RCC 7860 (cell line): ENCODE measurements around the gene MMRN1.

Experiments used
- DNase-seq: peaks from one replicate; pipeline ENCODE4 v3.0.0-alpha.2; 2015; ENCODE audit warnings: low spot score
- FAIRE-seq: peaks from 2 replicates; lab custom pipeline; 2012; peaks lifted over from hg19 to GRCh38; lab: Jason Lieb, UNC

Gene MMRN1

DNA sequence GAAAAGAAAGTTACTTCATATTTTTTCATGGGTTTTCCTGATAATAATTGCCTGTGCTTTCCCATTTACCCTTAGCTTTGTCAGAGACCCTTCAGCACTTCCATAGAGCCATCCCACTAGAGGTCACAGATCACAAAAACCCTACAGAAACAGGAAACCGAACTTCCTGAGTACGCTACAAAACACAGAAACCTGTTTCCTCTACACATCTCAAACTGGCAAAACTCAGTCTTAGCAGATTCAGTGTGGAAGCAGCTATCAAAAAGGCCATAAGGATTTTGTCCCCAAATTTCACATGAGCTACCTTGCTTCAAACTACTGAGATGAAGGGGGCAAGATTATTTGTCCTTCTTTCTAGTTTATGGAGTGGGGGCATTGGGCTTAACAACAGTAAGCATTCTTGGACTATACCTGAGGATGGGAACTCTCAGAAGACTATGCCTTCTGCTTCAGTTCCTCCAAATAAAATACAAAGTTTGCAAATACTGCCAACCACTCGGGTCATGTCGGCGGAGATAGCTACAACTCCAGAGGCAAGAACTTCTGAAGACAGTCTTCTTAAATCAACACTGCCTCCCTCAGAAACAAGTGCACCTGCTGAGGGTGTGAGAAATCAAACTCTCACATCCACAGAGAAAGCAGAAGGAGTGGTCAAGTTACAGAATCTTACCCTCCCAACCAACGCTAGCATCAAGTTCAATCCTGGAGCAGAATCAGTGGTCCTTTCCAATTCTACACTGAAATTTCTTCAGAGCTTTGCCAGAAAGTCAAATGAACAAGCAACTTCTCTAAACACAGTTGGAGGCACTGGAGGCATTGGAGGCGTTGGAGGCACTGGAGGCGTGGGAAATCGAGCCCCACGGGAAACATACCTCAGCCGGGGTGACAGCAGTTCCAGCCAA lies at the start of gene MMRN1:
Gene MMRN1, plus strand, starts transcription at position 206 of the 902 bp plus-strand sequence. Its CDS starts 118 bp downstream, at position 324.
- FAIRE-seq (no peak), DNase-seq (no peak)

GRCh38 chr4:89847571-89848325 lies 46.9 kb upstream of the MMRN1 start:
- FAIRE-seq, result no peak
- no peak for DNase-seq

- no peak for FAIRE-seq
- DNase-seq, result no peak
Observed at GRCh38 chr4:89855236-89855635, 39.4 kb upstream of the MMRN1 start.

GRCh38 chr4:89860971-89861370 lies 33.7 kb upstream of the MMRN1 start:
- FAIRE-seq (no peak), DNase-seq (no peak)

DNA sequence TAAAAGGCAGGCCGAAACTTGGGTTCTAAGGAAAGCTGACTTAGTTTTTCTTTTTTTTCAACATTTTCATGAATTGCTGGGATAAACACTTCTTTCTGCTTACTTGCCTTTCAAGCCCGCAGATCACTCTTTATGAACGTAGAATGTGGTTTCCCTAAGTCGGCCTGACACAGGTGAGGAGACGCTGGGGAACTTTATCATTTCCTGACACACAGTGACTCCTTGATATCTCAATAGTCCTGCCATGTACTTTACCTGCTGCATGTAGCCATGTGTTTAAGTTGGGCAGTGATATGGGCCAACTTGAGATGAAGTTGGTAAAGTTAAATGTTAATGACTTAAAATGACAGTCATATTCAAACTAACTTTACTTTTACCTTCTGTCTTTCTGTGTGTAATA lies 31.1 kb upstream of the MMRN1 start:
- FAIRE-seq, result no peak
- no peak for DNase-seq

GRCh38 chr4:89868276-89868675 lies 26.4 kb upstream of the MMRN1 start:
- FAIRE-seq, result no peak

GRCh38 chr4:89868999-89869589 lies 25.6 kb upstream of the MMRN1 start:
- FAIRE-seq (peak; percentile 55), DNase-seq (no peak)

More at GRCh38 chr4:89868276-89868675, 26.4 kb upstream of the MMRN1 start:
- DNase-seq, result no peak

DNA sequence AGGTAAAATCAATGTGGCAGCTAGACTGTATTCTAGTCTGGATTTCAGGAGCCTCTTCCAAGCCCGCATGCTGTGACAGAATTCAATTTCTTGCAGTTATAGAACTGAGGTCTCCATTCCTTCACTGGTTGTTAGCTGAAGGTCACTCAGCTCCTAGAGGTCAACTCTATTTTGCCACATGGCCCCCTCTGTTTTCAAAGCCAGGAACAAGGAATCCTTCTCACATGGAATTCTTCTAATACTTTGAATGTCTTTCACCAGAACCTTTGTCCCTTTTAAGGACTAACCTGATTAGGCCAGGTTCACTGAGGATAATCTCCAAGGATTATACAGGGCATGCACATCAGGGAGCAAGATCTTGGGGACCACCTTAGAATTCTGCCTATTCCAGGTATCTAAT lies 23.4 kb upstream of the MMRN1 start:
- DNase-seq (no peak), FAIRE-seq (no peak)

DNA sequence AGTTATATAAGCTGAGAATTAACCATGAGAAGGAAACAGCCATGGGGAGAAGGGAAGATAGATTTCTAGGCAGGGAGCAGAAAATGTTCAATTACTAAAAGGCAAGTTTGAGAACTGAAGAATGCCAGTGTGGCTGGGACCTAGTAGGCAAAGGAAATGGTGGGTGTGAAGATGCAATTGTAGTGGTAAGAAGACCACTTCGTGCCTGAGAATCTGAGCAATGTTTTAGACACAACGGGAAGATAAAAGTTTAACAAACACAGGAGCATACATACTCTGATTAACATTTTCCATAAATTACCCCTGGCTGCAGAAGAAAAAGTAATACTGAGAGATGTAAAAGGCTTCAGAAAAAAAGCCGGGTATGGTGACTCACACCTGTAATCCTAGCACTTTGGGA lies 18.1 kb upstream of the MMRN1 start:
- DNase-seq, result no peak
- no peak for FAIRE-seq

GRCh38 chr4:89878611-89879010 lies 16.0 kb upstream of the MMRN1 start:
- FAIRE-seq (no peak), DNase-seq (no peak)

DNA sequence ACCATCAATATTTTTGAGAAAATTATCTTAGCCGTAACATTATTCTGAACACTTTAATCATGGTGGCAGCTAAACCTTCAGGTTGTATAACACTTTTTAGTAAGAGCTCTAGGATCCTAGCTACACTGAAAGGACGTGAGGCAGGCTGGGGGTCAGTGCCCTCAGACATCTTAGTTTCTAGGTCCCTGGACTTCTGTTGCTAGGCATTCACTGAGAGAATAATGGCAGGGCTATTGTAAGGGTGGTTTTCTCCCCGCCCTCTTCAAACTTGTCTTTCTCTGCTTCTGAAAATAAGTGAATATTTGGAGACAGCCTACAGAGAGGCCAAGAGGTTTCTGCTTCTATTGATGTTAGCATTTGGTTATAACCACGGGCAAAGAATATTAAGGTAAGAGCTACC lies 15.4 kb upstream of the MMRN1 start:
- no peak for DNase-seq
- no peak for FAIRE-seq

- FAIRE-seq, result no peak
Observed at GRCh38 chr4:89889289-89889688, 5.4 kb upstream of the MMRN1 start.

DNA sequence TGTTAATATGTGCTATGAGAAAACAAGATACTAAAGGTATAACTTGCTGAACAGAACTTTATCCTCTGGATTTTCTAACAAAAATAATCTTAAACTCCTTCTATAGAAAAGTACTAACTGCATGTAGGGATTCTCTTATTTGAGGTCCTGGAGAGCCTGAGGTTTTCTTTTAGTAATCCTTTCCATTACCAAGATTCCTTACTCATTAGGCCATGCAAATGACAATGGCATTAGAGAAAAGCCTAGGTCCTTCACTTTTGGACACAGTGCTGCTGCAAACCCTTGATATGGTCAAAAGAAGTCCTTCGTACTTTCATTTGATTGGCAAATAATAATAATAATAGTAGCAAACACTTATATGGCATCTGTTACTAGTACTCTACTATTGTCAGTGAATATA lies 3.2 kb downstream of the MMRN1 start:
- DNase-seq, result no peak
- FAIRE-seq, result no peak

More at GRCh38 chr4:89889289-89889688, 5.4 kb upstream of the MMRN1 start:
- DNase-seq, result no peak

DNA sequence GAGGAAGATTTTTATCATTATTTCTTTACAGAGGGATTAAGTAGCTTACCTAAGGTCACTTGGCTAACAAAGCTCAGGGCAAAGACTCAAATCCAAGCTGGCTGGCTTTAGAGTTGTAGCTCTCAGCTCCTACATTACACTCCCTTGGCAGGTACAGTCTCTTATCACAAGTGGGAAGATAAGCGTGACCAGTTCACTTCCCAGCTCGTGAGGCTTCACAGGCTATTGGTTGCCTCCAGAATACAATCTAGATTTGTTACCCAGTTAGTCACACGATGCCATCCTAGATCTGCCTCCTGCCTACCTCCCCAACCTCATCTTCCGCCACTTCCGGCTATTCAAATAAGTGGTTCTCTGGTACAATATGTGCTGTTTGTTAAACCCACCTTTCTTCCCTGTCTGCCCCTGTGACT lies 3.7 kb downstream of the MMRN1 start:
- FAIRE-seq, result no peak
- no peak for DNase-seq

DNA sequence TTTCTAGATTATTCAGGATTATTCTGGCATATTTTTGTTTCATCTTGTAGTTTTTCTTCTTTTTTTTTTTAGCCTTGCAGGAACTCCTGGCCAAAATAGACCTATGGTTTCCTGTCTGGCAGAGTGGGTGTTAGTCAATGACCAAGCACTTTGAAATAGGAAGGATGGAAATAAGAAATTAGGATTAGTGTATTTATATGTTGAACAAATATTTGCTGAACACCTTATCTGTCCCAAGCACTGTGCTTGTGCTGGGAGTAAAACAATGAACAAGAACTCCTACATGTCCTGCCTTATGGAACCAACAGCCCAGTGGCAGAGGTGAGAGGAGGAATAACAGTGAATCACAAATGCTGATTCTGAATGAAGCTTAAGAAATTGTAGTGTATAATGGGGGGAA lies 4.5 kb downstream of the MMRN1 start:
- DNase-seq (no peak), FAIRE-seq (no peak)

DNA sequence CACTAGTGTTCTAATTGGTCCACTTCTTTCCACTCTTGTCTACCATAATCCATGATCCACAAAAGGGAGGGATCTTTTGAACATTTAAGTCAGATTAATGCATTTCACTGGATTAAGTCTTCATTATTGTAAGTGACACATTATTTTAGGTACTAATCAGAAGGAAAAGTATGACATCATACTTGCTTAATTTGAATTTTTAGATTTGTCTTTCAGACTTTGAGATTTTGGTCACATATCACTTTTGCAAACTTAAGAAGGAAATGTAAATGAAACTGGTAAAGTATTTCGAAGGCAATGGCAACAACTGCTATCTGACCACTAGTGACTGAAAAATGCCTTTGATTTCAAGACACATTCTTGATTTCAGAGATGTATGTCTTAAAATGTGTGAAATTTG lies 5.2 kb downstream of the MMRN1 start:
- FAIRE-seq, result no peak
- DNase-seq, result no peak

DNA sequence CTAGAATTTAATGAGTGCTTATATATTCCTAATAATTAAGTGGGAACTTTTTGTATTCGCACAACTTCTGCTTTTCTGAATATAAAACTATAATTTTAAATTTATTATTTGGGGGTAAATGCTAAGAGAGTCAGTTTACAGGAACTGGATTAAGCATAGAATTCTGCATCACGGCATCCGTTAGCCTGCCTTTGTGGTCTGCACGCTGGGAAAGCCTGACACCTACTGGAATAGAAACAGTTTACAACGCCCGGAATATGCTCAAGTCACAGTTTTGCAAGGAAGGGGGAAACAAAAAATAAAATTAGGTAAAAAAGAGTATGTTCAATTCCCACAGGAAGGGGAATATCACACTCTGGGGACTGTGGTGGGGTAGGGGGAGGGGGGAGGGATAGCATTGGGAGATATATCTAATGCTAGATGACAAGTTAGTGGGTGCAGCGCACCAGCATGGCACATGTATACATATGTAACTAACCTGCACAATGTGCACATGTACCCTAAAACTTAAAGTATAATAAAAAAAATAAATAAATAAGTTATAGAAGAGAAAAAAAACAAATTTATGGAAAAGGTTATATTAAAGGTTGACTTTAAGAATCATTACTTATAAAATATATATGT lies 7.3 kb downstream of the MMRN1 start:
- peak; percentile 40 for DNase-seq

GRCh38 chr4:89904524-89904923 lies 9.9 kb downstream of the MMRN1 start:
- DNase-seq (no peak), FAIRE-seq (no peak)

More for the DNA sequence above, 7.3 kb downstream of the MMRN1 start:
- FAIRE-seq, result peak; percentile 45

- DNase-seq, result no peak
- no peak for FAIRE-seq
Observed at GRCh38 chr4:89906316-89906715, 11.7 kb downstream of the MMRN1 start.

DNA sequence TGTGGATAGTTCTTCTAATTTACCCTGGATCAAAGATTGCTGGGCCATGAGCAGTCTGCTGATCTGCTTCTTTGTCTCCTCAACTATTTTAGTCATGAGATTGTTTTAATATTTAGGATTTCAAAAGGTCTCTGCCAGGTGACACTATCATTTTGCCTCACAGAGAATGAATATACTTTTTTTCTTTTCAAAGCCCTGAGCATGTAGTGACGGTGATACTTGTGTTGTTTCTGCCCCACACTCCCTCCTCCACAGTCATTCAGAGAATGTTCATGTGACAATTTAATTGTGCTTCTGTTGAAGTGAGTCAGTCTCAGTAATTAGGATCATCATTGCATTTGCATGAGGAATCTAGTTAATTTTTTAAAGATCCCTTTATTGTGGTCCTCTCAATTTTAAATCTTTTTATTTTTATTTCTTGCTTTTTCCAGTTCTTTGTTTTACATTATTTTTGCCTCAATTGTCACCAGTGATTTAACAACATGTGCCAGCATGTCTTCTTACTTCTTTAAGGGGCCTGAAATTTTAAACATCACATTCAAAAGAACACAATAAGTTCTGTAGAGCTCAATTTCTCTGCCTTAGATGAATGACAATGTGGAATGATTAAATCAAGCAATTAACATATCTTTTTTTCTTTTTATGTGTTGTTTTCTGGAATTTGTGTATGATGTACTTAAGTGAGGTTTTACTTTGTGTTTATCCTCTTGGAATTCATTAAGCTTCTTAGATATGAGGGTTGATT lies 12.3 kb downstream of the MMRN1 start:
- no peak for FAIRE-seq
- DNase-seq, result no peak
